LNCAP (cell line): ENCODE data around the gene USH1G.

ENCODE experiments used
- TF ChIP-seq, protein P1 (sequence below): fragments of 450-650 bp; IDR thresholded peaks from 2 replicates; pipeline ENCODE4 v1.5.1; 2017; ENCODE audit warnings: mild to moderate bottlenecking

Gene USH1G

GRCh38 chr17:74870512-74870911, 52.5 kb downstream of the USH1G start:
- TF ChIP-seq, protein P1, sequence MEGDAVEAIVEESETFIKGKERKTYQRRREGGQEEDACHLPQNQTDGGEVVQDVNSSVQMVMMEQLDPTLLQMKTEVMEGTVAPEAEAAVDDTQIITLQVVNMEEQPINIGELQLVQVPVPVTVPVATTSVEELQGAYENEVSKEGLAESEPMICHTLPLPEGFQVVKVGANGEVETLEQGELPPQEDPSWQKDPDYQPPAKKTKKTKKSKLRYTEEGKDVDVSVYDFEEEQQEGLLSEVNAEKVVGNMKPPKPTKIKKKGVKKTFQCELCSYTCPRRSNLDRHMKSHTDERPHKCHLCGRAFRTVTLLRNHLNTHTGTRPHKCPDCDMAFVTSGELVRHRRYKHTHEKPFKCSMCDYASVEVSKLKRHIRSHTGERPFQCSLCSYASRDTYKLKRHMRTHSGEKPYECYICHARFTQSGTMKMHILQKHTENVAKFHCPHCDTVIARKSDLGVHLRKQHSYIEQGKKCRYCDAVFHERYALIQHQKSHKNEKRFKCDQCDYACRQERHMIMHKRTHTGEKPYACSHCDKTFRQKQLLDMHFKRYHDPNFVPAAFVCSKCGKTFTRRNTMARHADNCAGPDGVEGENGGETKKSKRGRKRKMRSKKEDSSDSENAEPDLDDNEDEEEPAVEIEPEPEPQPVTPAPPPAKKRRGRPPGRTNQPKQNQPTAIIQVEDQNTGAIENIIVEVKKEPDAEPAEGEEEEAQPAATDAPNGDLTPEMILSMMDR, result no peak

- TF ChIP-seq, protein P1, result no peak
Measured at GRCh38 chr17:74868908-74869255, 54.2 kb downstream of the USH1G start.

GRCh38 chr17:74868251-74868907, 54.7 kb downstream of the USH1G start:
- TF ChIP-seq, protein P1, result no peak

- TF ChIP-seq, protein P1, result no peak
Measured at GRCh38 chr17:74866198-74866835, 56.7 kb downstream of the USH1G start.
